Measurements from ENCODE around the gene TMEM175.

TMEM175 gene, protein sequence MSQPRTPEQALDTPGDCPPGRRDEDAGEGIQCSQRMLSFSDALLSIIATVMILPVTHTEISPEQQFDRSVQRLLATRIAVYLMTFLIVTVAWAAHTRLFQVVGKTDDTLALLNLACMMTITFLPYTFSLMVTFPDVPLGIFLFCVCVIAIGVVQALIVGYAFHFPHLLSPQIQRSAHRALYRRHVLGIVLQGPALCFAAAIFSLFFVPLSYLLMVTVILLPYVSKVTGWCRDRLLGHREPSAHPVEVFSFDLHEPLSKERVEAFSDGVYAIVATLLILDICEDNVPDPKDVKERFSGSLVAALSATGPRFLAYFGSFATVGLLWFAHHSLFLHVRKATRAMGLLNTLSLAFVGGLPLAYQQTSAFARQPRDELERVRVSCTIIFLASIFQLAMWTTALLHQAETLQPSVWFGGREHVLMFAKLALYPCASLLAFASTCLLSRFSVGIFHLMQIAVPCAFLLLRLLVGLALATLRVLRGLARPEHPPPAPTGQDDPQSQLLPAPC

DNA sequence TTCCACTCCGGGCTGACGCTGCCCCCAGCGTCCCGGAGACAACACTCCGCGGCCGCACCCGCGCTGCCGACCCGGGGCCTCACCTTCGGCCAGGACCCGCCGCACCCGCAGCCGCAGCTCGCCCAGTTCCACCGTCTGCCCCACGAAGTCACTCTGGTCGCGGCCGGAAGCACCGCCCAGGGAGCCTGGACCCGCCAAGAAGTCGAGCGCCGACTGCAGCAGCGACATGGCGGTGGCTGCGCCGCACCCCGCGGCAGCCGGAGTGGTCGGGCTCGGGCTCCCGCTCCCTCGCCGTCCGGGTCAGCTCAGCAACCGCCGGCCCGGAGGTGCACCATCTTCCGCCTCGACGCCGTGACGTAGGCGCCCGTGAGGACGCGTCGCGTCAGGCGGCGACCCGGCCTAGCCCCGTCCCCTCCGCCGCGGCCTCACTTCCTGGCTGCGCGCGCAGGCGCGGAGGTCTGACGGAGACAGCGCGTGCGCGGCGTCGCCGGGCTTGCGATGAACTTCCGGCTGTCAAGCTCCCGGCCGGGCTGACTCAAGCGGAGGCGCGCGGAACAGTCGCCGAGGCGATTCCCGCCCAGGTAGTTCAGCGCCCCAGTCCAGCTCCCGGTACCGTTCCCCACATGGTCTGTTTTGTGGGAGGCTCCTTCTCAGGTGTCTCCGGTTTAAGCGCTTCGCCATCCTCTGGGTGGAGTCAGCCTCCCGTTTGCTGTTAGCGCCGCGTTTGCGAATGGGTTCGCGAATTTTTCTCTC, at the start of gene TMEM175, which contains the start of gene GAK:
TSS of gene TMEM175 (plus strand) at position 501 of the 753 bp plus-strand sequence. CDS start 15,280 bp downstream, outside the sequence.
TSS of gene GAK (minus strand) at position 357 of the 753 bp plus-strand sequence. CDS start at position 228, 129 bp downstream.
- Histone ChIP-seq H3K4me3 (ENCODE audit: low read length) (peak within 1 kb of the TSS; percentile 98), H3K9me3 (ENCODE audit: control insufficient read depth, low read length) (no peaks in the 10 kb centered on the region), H3K4me1 (ENCODE audit: control insufficient read depth, insufficient read depth, low read length) (peaks cover 29% of the 10 kb centered on the region), H3K9ac (ENCODE audit: low read length) (peak within 1 kb of the TSS; percentile 96), H3K36me3 (ENCODE audit: control insufficient read depth, insufficient read depth, low read length, severe bottlenecking) (no peaks in the 10 kb centered on the region), H3K27me3 (replicated peaks; ENCODE audit: control insufficient read depth, insufficient read depth, low read length) (no peaks in the 10 kb centered on the region)
- DNase-seq (ENCODE audit: low read depth), result peak; percentile 99

GRCh38 chr4:882646-883045, 49.6 kb upstream of the TMEM175 start:
- Histone ChIP-seq H3K9me3 (ENCODE audit: control insufficient read depth, low read length) (no peaks in the 10 kb centered on the region), H3K4me3 (ENCODE audit: low read length) (no peak overlapping the region), H3K27me3 (replicated peaks; ENCODE audit: control insufficient read depth, insufficient read depth, low read length) (no peaks in the 10 kb centered on the region), H3K4me1 (ENCODE audit: control insufficient read depth, insufficient read depth, low read length) (no peaks in the 10 kb centered on the region), H3K9ac (ENCODE audit: low read length) (no peak overlapping the region), H3K36me3 (ENCODE audit: control insufficient read depth, insufficient read depth, low read length, severe bottlenecking) (peaks cover 75% of the 10 kb centered on the region)
- no peak for DNase-seq (ENCODE audit: low read depth)

DNA sequence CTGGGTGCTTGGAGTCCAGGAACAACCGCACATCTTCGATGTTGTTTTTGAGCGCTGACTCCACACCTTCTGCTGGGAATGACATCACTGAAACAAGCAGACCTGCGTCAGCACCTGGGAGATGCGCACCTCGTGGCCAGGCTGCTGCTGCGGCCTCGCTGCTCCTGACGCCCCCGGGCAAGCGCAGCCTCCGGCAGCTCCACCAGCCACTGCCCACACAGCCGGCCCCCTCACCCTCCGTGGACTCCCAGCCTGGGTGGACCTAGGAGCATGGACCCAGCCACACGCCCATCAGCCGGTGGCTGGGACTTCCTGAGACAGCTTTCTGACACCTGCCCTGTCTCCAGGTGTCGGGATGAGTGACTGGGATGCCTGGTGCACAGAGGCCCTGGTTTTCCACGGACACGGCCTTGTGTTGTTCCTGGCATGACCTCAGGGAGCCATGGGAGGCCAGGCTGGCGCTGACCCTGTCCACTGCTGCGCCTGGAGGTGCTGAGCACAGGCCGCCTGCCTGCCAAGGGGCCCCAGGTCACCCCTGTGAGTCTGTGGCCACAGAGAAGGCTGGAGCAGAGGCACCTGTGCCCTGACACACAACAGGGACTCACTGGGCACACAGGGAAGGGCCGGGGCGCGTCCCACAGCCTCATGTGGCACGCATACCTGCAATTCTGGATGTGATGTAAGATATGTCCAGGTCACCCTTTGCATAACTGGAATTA, 48.7 kb upstream of the TMEM175 start:
- DNase-seq (ENCODE audit: low read depth), result no peak
- Histone ChIP-seq H3K9me3 (ENCODE audit: control insufficient read depth, low read length) (no peaks in the 10 kb centered on the region), H3K4me1 (ENCODE audit: control insufficient read depth, insufficient read depth, low read length) (no peaks in the 10 kb centered on the region), H3K9ac (ENCODE audit: low read length) (no peak overlapping the region), H3K4me3 (ENCODE audit: low read length) (no peak overlapping the region), H3K27me3 (replicated peaks; ENCODE audit: control insufficient read depth, insufficient read depth, low read length) (no peaks in the 10 kb centered on the region), H3K36me3 (ENCODE audit: control insufficient read depth, insufficient read depth, low read length, severe bottlenecking) (peaks cover 77% of the 10 kb centered on the region)

DNA sequence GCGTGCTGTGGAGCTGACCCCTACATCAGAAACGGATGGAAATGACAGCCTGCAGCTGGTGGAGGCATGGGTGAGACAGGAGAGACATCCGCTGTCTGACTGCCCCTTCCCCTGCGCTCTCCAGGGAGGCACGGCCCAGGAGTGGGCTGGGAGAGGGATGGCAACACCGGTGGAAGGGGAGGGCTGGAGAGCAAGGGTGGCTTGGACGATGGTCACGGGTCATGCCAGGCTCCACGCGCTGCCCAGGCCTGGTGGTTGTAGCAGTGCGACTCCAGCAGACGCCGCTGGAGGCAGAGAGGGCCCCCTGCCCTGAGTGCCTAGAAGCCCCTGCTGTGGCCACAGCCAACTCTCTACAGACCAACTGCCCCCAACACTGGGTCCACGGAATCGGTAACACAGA, 48.0 kb upstream of the TMEM175 start:
- Histone ChIP-seq H3K4me1 (ENCODE audit: control insufficient read depth, insufficient read depth, low read length) (no peaks in the 10 kb centered on the region), H3K4me3 (ENCODE audit: low read length) (no peak overlapping the region), H3K36me3 (ENCODE audit: control insufficient read depth, insufficient read depth, low read length, severe bottlenecking) (peaks cover 77% of the 10 kb centered on the region), H3K9ac (ENCODE audit: low read length) (no peak overlapping the region), H3K27me3 (replicated peaks; ENCODE audit: control insufficient read depth, insufficient read depth, low read length) (no peaks in the 10 kb centered on the region), H3K9me3 (ENCODE audit: control insufficient read depth, low read length) (no peaks in the 10 kb centered on the region)
- no peak for DNase-seq (ENCODE audit: low read depth)

DNA sequence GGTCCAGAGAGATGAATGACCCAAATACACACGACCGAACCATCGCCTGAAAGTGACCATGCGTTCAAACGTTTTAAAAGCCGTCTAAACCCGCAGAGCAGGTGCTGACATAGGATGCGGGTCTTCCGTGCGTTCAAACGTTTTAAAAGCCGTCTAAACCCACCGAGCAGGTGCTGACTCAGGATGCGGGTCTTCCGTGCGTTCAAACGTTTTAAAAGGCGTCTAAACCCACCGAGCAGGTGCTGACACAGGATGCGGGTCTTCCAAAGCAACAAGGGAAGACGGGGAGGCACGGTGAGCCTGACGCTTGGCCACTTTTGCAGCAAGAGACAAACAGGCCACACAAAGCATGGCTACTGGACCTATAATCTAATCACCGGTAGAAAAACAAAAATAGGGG, 47.4 kb upstream of the TMEM175 start:
- Histone ChIP-seq H3K9ac (ENCODE audit: low read length) (no peak overlapping the region), H3K4me1 (ENCODE audit: control insufficient read depth, insufficient read depth, low read length) (no peaks in the 10 kb centered on the region), H3K27me3 (replicated peaks; ENCODE audit: control insufficient read depth, insufficient read depth, low read length) (no peaks in the 10 kb centered on the region), H3K9me3 (ENCODE audit: control insufficient read depth, low read length) (no peaks in the 10 kb centered on the region), H3K36me3 (ENCODE audit: control insufficient read depth, insufficient read depth, low read length, severe bottlenecking) (peaks cover 74% of the 10 kb centered on the region), H3K4me3 (ENCODE audit: low read length) (no peak overlapping the region)
- DNase-seq (ENCODE audit: low read depth), result no peak

DNA sequence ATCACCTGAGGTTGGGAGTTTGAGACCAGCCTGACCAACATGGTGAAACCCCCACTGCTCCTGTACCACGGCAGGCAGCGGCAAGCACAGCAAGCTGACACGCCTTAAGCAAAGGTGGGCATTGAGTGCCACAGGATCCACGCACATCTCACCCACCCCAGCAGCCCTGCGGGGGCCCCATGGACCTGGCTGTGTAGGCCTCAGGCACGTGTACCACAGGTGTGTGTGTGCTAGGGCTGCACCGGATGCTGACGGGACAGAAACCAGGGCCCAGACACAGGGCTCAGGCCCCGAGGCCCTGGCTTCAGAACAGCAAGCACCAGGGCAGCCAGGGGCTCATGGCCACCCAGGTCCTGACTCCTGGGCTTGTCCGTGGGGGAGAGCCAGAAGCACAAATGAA, 46.9 kb upstream of the TMEM175 start:
- no peaks in the 10 kb centered on the region for H3K27me3 ChIP-seq (replicated peaks; ENCODE audit: control insufficient read depth, insufficient read depth, low read length)
- peaks cover 75% of the 10 kb centered on the region for H3K36me3 ChIP-seq (ENCODE audit: control insufficient read depth, insufficient read depth, low read length, severe bottlenecking)
- H3K9me3 ChIP-seq (ENCODE audit: control insufficient read depth, low read length), result no peaks in the 10 kb centered on the region
- H3K4me3 ChIP-seq (ENCODE audit: low read length), result no peak overlapping the region
- H3K9ac ChIP-seq (ENCODE audit: low read length), result no peak overlapping the region
- no peaks in the 10 kb centered on the region for H3K4me1 ChIP-seq (ENCODE audit: control insufficient read depth, insufficient read depth, low read length)
- DNase-seq (ENCODE audit: low read depth), result no peak

- no peaks in the 10 kb centered on the region for H3K27me3 ChIP-seq (replicated peaks; ENCODE audit: control insufficient read depth, insufficient read depth, low read length)
- no peak overlapping the region for H3K4me3 ChIP-seq (ENCODE audit: low read length)
- peaks cover 68% of the 10 kb centered on the region for H3K36me3 ChIP-seq (ENCODE audit: control insufficient read depth, insufficient read depth, low read length, severe bottlenecking)
- H3K4me1 ChIP-seq (ENCODE audit: control insufficient read depth, insufficient read depth, low read length), result no peaks in the 10 kb centered on the region
- no peaks in the 10 kb centered on the region for H3K9me3 ChIP-seq (ENCODE audit: control insufficient read depth, low read length)
- H3K9ac ChIP-seq (ENCODE audit: low read length), result no peak overlapping the region
- DNase-seq (ENCODE audit: low read depth), result no peak
These were observed 46.0 kb upstream of the TMEM175 start for GRCh38 chr4:886244-886643.

- no peak for DNase-seq (ENCODE audit: low read depth)
- Histone ChIP-seq H3K4me1 (ENCODE audit: control insufficient read depth, insufficient read depth, low read length) (no peaks in the 10 kb centered on the region), H3K36me3 (ENCODE audit: control insufficient read depth, insufficient read depth, low read length, severe bottlenecking) (peaks cover 63% of the 10 kb centered on the region), H3K9me3 (ENCODE audit: control insufficient read depth, low read length) (no peaks in the 10 kb centered on the region), H3K4me3 (ENCODE audit: low read length) (no peak overlapping the region), H3K9ac (ENCODE audit: low read length) (no peak overlapping the region), H3K27me3 (replicated peaks; ENCODE audit: control insufficient read depth, insufficient read depth, low read length) (no peaks in the 10 kb centered on the region)
These were observed 45.1 kb upstream of the TMEM175 start for GRCh38 chr4:887034-887763.

GRCh38 chr4:888029-888428, 44.2 kb upstream of the TMEM175 start:
- no peak for DNase-seq (ENCODE audit: low read depth)
- H3K9ac ChIP-seq (ENCODE audit: low read length), result no peak overlapping the region
- H3K27me3 ChIP-seq (replicated peaks; ENCODE audit: control insufficient read depth, insufficient read depth, low read length), result no peaks in the 10 kb centered on the region
- no peak overlapping the region for H3K4me3 ChIP-seq (ENCODE audit: low read length)
- no peaks in the 10 kb centered on the region for H3K9me3 ChIP-seq (ENCODE audit: control insufficient read depth, low read length)
- H3K36me3 ChIP-seq (ENCODE audit: control insufficient read depth, insufficient read depth, low read length, severe bottlenecking), result peaks cover 63% of the 10 kb centered on the region
- no peaks in the 10 kb centered on the region for H3K4me1 ChIP-seq (ENCODE audit: control insufficient read depth, insufficient read depth, low read length)

GRCh38 chr4:889516-889915, 42.7 kb upstream of the TMEM175 start:
- no peak for DNase-seq (ENCODE audit: low read depth)
- Histone ChIP-seq H3K9ac (ENCODE audit: low read length) (no peak overlapping the region), H3K36me3 (ENCODE audit: control insufficient read depth, insufficient read depth, low read length, severe bottlenecking) (peaks cover 61% of the 10 kb centered on the region)

More at GRCh38 chr4:889516-889915, 42.7 kb upstream of the TMEM175 start:
- Histone ChIP-seq H3K4me1 (ENCODE audit: control insufficient read depth, insufficient read depth, low read length) (no peaks in the 10 kb centered on the region), H3K9me3 (ENCODE audit: control insufficient read depth, low read length) (no peaks in the 10 kb centered on the region), H3K4me3 (ENCODE audit: low read length) (no peak overlapping the region), H3K27me3 (replicated peaks; ENCODE audit: control insufficient read depth, insufficient read depth, low read length) (no peaks in the 10 kb centered on the region)
